IPS DF 4.7 (cell line): ENCODE data around the gene MRPL20.
"Not testable (repeated sequence)": the region's sequence is repeated elsewhere in the genome, so short reads cannot be mapped to it uniquely, and the experiment has no call there.

Experiments used
- DNase-seq: peaks from one replicate; pipeline ENCODE4 v3.0.0-alpha.2; 2013; ENCODE audit warnings: low spot score; ENCODE audit errors: extremely low read depth

Gene MRPL20

DNA sequence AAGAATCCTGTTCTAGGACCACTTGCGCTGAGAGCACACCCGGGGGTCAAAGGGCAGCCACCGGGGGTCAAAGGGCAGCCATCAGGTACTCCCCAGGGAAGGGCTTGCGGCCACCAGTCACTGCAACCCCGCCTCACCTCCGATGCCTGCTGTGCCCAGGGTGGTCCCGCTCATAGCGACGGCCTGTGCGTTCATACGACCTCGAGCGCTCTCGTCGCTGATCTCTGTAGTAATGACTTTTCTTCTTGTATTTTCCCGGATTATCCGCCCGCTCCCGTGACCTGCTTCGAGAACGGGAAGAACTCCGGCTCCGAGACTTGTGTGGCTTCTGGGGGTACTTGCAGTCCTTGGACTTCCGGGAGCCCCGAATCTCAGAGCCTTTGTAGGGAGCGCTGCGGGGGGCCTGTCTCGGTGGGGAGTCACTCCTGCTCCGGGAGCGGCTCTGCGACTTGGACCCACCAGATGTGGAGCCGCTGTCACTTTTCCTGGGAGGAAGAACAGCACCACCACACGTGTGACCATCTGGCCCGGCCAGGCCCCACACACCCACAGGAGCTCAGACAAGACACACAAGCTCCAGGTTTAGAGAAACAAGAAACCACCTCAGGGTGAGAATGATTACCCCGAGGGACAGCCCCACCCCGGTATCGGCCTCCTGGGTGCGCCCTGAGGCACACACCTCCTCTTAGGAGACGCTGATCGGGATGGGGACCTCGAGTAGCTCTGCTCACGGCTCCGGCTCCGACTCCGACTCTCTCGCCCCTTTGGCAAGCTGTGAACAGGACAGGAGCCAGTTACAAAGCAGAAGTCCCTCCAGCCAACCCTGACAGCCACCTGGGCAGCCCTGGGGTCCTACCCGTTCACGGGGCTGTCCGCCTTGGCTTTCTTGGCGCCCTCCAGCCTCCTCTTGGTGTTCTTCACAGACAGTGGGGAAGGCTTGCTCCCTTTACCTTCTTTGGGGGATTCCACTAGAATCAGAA is 19.7 kb downstream of the MRPL20 start:
- no peak for DNase-seq

DNA sequence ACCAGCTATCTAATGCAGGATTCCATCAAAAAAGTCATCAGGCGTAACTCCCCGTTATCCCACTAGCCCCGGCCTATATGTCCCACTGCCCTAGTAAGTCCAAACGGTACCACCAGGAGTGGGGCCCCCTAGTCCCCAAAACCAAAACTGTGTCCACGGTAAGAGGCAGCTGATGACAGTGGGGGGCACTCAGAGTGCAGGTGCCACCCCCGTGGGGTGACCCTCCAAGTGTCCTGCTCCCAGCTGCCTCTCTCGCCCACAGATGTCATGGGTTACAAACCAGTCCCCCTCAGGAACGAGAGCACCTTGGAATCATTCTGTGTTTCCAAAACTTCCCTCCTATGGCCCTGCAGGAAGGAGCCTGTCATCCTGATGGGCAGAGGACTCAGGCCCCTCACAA is 21.2 kb downstream of the MRPL20 start:
- DNase-seq: no peak

DNA sequence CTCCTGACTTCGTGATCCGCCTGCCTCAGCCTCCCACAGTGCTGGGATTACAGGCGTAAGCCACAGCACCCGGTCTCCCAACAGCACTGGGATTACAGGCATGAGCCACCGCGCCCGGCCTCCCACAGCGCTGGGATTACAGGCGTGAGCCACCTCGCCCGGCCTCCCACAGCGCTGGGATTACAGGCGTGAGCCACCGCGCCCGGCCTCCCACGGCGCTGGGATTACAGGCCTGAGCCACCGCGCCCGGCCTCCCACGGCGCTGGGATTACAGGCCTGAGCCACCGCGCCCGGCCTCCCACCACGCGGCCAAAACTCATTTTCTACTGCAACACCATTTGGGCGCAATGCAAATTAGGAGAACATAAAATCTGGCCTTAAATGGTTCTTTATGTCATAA is 21.8 kb downstream of the MRPL20 start:
- not testable (repeated sequence) for DNase-seq

DNA sequence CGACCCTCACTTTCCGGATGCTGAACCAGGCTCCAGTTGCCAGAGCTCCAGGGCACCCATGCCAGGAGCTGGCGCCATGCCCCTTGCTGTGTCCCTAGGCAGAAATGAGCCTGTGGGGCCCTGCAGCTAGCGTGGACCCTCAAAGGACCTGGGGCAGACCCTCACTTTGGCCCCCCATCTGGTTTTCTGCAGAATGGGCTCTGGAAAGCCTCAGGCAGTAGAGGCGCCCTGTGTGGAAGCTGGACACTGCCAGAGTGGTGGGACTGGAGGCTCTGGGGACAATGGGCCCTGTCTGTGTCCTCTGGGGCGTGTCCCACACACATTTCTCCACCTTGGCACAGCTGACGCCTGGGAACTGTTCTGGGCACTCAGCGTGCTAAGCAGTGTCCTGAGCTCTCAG is 25.8 kb downstream of the MRPL20 start:
- DNase-seq: no peak

DNA sequence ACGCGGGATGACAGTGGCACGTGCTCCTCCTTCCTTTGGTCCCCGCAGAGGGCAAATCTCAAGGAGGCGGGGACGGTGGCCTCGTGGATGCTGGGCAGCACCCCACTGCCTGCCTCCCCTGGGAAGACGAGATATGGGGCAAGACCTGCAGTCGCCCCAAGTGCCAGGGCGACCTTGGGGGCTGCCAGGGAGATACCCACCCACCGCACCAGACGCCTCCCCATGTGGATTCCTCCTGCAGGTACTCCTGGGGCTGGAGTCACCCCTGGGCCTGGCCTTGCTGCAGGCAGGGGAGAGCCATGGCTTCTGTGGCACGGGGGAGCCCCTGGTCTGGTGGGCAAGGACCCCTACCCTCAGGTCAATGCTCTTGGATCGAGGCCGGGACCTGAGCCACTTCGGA is 26.2 kb downstream of the MRPL20 start:
- DNase-seq: no peak

DNA sequence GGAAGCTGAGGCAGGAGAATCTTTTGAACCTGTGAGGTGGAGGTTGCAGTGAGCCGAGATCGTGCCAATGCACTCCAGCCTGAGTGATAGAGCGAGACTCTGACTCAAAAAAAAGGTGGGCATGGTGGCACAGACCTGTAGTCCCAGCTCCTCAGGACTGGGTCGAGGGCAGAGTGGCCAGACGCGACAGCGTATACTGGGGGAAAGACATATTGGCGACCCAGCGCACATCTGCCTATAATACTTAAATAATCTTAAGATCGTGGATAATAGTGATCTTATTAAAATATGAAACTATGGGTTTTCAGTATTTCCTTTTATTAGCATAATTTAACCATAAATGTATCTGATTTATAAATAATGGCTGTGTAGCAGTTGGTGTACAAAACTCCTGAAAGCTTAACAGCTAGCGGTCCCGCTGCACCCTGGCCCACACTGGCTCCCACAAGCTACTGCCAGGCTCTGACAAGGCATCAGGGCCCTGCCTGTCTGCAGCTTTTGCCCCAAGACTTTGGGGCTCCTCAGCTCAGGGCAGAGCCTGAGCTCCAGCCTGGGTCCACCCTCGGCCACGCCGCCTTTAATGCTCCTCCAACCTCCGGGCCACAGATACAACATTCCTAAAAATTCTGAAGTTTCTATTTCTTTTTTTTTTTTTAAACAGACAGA is 29.4 kb downstream of the MRPL20 start:
- no peak for DNase-seq

DNA sequence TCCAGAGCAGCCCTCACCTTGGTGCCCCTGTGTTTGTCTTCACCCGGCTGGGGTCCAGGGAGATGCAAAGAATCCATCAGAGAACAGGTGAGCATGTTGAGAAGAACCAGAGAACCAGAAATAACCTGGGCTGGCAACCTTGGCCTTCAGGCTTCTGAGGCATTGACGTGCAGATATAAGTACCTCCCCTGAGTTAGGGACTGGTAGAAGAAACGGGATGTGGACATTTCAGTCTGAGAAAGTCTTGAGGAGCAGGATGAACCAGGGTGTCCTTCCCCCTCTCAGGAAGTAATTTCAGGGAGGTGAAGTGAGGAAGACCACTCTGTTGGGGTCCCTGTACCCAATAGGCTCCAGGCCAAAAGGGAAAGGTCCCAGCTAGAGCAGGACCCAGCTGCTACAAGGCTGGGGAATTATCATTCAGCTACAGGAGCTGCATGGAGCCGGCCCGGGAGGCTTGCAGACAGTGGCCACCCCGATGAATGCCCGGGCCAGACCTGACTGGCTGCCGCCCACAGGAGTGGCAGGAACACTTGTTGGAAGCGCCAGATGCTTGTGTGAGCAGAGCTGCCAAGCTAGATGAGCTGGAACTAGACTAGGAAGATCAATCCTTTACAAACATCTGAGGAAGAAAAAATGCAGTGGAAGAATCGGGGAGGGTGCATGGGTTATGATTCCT is 30.4 kb downstream of the MRPL20 start:
- DNase-seq: no peak

DNA sequence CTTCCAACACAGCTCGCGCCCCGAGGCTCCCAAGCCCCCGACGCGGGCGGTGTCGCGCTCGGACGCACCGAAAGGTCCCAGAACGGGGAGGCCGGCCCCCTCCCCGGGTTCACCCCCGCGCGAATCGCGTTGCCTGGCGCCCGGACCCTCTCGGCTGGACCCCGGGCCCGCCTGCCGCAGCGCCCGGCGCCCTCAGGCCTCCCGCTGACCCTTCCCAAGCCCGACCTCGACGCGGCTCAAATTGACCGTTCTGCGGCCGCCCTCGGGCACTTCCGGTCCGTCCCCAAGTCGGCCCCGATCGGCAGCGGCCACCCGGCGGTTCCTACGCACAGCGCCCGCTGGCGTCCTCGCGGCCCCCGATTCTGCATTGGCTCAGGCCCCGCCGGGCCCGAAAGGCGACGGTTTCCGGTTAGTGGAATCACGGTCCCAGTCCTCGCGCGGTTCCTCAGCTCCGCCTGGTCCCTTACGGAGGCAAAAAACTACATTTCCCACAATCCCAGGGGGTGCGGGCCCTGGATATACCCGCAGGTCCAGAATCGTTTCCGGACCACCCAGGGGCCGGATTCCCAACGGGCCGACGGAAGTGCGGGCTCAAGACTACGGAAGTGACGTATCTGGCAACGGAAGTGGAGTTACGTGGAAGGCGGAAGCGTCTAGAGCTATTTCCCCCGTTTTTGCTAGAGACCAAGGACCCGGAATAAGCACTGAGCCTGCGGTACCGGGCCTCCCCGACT is 32.0 kb downstream of the MRPL20 start, which contains the start of gene AURKAIP1:
TSS of gene AURKAIP1 (minus strand) at position 279 of the 734 bp plus-strand sequence. CDS start 451 bp downstream, outside the sequence.
- DNase-seq: peak; percentile 99

DNA sequence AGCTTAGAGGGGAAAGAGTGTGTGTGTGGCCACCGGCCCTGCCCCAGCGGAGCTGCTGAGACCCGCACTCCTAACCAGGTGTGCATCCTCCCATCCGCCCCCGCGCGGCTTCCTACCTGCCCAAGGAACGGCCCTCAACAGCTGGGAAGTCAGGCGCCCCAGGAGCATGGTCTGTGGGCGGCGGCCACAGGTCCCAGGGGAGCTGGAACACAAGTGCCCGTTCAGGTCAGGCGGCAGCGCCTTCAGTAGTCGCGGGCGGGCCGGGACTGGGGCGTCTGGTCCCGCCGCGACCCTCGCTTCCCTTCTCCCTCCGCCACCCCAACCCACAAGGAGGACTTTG is 32.5 kb downstream of the MRPL20 start:
- DNase-seq: no peak

DNA sequence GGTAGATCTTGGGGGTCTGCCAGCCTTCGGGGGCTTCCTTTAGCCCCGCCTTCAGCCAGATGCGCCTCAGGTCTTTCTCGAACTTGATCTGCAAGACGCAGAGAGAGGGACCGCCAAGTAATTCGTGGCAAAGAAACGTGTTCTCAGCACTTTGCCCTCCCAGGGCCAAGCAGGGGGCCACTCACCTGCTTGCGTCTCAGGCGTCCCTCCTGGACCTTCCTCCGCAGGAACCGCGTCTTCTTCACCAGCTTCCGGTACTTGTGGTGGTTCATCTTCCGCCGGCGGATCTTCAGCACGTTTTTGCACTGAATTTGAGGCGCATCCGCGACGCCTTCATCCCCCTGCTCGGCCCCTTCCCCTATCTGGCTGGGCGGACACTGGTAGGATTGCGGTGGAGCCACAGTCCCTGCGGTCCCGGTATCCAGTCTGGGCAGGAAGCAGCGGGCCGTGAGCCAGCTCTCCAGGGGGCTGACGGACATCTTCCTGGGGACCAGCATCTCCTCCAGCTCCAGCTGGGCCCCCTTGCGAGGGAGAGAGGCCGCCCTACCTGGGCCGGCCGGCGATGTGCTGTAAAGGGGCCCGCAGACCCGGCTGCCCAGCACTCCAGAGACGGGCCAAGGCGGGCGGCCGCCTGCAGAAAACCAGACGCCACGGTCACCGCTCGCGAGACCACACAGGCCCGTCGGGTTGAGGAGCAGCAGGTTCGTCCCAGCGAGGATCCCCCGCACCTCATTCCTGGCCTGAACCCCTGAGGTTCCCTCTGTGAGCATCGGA is 33.1 kb downstream of the MRPL20 start:
- no peak for DNase-seq

DNA sequence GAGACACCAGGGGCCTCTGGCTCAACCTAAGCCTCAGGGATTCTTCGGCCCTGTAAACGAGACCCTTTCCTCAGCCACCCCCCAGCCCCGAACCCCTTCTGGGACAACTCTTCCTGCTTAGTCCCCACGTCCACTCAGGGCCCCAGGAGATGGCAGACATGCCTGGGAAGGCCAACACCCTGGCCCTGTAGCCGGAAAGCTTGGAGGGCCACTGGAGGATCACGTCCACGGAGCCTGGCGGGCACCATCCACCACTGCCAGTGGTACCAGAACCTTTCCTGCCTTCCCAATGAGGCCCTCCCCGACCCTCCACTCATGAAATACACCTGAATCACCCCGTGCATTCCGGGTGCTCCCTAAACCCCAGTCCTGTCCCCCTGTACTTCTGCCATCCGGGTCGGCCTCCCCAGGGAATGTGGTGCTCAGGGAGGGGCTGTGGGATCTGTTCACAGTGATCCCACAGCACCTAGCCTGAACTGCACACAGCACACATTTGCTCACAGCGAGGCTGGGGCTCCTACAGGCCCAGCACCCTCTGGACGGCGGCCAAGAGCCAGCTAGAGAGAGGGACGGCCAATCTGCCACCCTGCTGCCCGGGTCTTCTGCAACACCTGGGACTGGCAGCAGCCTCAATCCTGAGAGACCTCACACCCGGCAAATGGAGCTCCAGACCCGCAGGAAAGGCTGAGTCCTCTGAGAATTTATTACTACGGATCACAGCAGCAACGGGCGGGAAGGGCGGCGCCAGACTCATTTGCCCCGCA is 33.9 kb downstream of the MRPL20 start:
- DNase-seq: no peak

DNA sequence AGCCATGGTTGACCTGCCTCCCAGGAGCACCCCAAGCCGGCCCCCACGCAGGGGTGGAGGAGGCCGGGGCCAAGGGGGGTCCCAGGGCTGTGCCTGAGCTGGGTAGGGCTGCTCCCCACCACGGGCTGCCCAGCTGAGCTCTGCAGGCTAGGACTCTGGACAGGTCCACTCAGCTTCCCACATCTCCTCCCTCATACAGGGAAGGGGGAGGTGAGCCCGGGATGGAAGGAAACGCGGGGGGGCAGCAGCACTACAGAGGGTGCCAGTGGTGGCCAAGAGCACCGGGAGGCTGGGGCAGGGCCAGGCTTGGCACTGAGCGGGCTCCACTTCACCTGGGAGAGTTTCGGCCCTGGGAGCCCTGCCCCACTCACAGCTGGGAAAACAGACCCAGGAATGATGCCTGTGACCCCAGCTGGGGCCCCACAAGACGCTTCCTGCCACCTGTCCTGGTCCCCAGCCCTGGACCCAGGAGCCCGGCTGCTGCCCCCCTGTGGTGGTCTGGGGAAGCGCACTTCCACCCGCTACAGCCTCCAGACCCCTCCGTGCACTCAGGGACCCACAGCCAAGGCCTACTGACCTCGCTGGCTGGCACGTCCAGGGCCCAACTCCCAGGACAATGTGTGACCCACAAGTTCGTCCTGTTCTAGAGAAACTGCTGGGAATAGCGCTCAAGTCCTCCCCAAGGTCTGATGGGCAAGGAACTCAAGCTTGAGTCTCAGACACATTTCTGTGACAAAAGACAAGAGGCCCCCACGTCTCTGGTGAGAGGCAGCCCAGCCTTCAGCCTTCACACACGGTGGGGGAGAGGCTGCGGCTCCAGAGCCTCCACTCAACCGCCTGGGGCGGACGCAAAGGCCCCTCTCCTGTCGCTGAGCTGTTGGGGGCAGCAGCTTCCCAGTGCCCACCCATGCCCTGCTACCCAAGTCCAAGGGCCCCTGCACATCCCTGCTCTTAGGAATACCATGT is 35.1 kb downstream of the MRPL20 start:
- no peak for DNase-seq

DNA sequence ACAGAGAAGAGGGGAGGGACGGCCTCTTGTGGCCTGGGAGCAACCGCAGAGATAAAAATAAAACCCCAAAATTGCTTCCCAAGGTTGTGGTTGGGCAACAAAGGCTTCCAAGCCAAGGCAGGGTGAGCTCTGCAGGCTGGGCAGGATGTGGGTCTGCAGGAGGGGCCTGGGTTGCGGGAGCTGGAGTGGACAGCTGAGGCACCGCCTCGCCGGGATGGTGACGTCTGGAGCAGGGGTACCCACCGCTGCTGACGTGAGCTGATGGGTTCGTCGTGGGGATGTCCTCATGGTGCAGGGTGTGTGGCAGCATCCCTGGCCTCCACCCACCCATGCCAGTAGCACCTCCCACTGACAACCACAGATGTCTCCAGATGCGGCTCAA is 35.7 kb downstream of the MRPL20 start:
- DNase-seq: no peak

DNA sequence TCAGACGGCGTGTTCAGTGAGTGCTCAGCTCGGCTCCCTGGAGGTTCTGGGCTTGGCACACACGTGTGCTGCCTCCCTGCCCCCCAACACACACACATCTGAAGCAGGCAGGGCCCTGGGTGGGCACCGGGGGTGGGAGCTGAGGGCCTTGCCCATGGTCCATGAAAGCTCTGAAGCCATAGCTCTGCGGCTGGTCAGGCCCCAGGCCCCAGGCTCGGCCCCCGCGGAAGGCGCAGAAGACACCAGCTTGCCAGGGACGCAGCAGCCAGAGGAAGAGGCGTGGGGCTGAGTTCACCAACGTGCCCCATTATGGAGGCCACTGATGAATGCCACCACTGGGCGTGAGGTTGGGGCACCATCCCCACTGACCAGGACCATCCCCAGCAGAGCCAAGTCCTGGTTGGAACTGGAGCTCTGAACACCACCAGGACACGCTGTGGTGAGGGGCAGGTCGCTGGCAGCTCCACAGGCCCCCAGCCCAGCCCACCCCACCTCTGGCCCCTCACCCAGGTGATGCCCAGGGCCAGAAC is 36.3 kb downstream of the MRPL20 start:
- no peak for DNase-seq

DNA sequence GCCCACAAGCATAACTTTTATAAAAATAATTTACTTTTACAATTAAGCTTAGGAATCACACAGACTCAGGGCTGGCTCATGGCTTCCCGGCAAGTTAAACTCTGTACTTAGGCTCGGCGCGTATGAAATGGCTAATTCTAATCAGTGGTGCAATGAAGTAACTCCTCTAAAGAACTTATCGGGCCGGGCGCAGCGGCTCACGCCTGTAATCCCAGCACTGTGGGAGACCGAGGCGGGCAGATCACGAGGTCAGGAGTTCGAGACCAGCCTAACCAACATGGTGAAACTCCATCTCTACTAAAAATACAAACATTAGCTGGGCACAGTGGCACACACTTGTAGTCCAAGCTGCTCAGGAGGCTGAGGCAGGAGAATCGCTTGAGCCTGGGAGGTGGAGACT is 37.0 kb downstream of the MRPL20 start:
- DNase-seq: not testable (repeated sequence)

DNA sequence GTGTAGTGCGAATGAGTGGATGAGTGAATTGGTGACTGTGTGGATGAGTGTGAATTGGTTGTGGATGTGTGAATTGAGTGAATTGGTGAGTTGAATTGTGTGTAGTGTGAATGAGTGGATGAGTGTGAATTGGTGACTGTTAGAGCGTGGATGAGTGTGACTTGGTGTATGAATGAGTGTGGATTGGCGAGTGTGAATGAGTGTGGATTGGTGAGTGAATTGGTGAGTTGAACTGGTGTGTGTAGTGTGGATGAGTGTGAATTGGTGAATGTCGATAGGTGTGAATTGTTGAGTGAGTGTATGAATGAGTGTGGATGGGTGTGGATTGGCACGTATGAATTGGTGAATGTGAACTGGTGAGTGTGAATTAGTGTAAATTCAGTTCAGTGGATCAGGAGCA is 39.8 kb downstream of the MRPL20 start:
- no peak for DNase-seq

DNA sequence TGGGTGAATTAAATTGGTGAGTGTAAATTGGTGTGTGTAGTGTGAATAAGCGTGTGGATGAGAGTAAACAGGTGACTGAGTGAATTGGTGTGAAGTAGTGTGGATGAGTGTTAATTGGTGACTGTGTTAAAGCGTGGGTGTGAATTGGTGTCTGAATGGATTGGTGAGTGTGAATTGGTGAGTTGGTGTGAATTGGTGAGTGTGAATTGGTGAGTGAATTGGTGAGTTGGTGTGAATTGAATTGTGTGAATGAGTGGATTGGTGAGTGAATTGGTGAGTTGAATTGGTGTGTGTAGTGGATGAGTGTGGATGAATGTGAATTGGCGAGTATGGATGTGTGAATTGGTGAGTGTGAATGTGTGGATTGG is 40.4 kb downstream of the MRPL20 start:
- no peak for DNase-seq

DNA sequence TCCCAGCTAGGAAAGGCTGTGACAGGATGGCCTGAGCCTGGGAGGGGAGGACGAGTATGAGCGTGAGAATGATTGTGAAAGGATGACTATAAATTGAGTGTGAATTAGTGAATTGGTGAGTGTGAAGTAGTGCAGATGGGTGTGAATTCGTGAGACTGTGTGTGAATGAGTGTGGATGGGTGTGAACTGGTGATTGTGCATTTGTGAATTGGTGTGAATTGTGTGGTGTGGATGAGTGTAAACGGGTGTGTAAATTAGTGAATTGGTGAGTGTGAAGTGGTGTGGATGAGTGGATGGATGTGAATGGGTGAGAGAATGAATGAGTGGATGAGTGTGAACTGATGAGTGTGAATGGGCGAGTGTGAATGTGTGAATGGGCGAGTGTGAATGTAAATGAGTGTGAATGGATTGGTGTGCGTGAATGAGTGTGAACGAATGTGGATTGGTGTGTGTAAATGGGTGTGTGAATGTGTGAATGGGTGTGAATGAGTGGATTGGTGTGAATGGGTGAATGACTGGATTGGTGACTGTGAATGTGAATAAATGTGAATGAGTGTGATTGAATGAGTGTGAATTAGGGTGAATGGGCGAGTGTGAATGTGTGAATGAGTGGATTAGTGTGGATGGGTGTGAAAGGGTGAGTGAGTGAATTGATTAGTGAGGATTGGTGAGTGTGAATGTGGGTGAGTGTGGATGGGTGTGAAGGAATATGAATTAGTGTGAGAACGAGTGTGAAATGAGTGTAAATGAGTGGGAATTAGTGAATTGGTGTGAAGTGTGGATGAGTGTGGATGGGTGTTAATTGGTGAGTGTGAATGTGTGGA is 41.0 kb downstream of the MRPL20 start:
- no peak for DNase-seq
